Measurements from ENCODE around the gene FBXL4.

FBXL4 gene

GRCh38 chr6:98844244-98845210 lies 103.2 kb downstream of the FBXL4 start:
- no peaks in the 10 kb centered on the region for H3K9me3 ChIP-seq (ENCODE audit: control insufficient read depth, low read depth, low read length)
- H3K4me3 ChIP-seq (ENCODE audit: low read length): peak overlapping the region; percentile 60
- peaks cover 72% of the 10 kb centered on the region for H3K27me3 ChIP-seq (ENCODE audit: control insufficient read depth, insufficient read depth, low read length)
- H3K4me1 ChIP-seq (ENCODE audit: control insufficient read depth, low read depth, low read length): peaks cover 20% of the 10 kb centered on the region
- no peaks in the 10 kb centered on the region for H3K36me3 ChIP-seq (ENCODE audit: control insufficient read depth, low read depth, low read length)
- no peak overlapping the region for H3K27ac ChIP-seq (ENCODE audit: low read length)
- peak overlapping the region; percentile 3 for H3K9ac ChIP-seq (ENCODE audit: low read length)

GRCh38 chr6:98843271-98844243 lies 104.2 kb downstream of the FBXL4 start:
- H3K36me3 ChIP-seq (ENCODE audit: control insufficient read depth, low read depth, low read length): no peaks in the 10 kb centered on the region
- H3K4me1 ChIP-seq (ENCODE audit: control insufficient read depth, low read depth, low read length): peaks cover 20% of the 10 kb centered on the region
- H3K27ac ChIP-seq (ENCODE audit: low read length): no peak overlapping the region
- H3K9ac ChIP-seq (ENCODE audit: low read length): peak overlapping the region; percentile 5
- H3K9me3 ChIP-seq (ENCODE audit: control insufficient read depth, low read depth, low read length): no peaks in the 10 kb centered on the region
- H3K27me3 ChIP-seq (ENCODE audit: control insufficient read depth, insufficient read depth, low read length): peaks cover 82% of the 10 kb centered on the region
- H3K4me3 ChIP-seq (ENCODE audit: low read length): peak overlapping the region; percentile 60

- Histone ChIP-seq H3K4me1 (ENCODE audit: control insufficient read depth, low read depth, low read length) (peaks cover 20% of the 10 kb centered on the region), H3K9ac (ENCODE audit: low read length) (peak overlapping the region; percentile 14), H3K36me3 (ENCODE audit: control insufficient read depth, low read depth, low read length) (no peaks in the 10 kb centered on the region), H3K9me3 (ENCODE audit: control insufficient read depth, low read depth, low read length) (no peaks in the 10 kb centered on the region), H3K4me3 (ENCODE audit: low read length) (peak overlapping the region; percentile 60), H3K27me3 (ENCODE audit: control insufficient read depth, insufficient read depth, low read length) (peaks cover 92% of the 10 kb centered on the region), H3K27ac (ENCODE audit: low read length) (no peak overlapping the region)
Observed at GRCh38 chr6:98842342-98843180, 105.2 kb downstream of the FBXL4 start.

- peaks cover 96% of the 10 kb centered on the region for H3K27me3 ChIP-seq (ENCODE audit: control insufficient read depth, insufficient read depth, low read length)
- no peak overlapping the region for H3K27ac ChIP-seq (ENCODE audit: low read length)
- peak overlapping the region; percentile 60 for H3K4me3 ChIP-seq (ENCODE audit: low read length)
- no peaks in the 10 kb centered on the region for H3K9me3 ChIP-seq (ENCODE audit: control insufficient read depth, low read depth, low read length)
- peaks cover 27% of the 10 kb centered on the region for H3K4me1 ChIP-seq (ENCODE audit: control insufficient read depth, low read depth, low read length)
- no peaks in the 10 kb centered on the region for H3K36me3 ChIP-seq (ENCODE audit: control insufficient read depth, low read depth, low read length)
- peak overlapping the region; percentile 14 for H3K9ac ChIP-seq (ENCODE audit: low read length)
Observed at GRCh38 chr6:98841621-98842341, 106.0 kb downstream of the FBXL4 start.

GRCh38 chr6:98840996-98841513 lies 106.7 kb downstream of the FBXL4 start:
- Histone ChIP-seq H3K27me3 (ENCODE audit: control insufficient read depth, insufficient read depth, low read length) (peaks cover 96% of the 10 kb centered on the region), H3K36me3 (ENCODE audit: control insufficient read depth, low read depth, low read length) (no peaks in the 10 kb centered on the region), H3K9me3 (ENCODE audit: control insufficient read depth, low read depth, low read length) (no peaks in the 10 kb centered on the region), H3K4me1 (ENCODE audit: control insufficient read depth, low read depth, low read length) (peaks cover 29% of the 10 kb centered on the region), H3K4me3 (ENCODE audit: low read length) (peak overlapping the region; percentile 60), H3K9ac (ENCODE audit: low read length) (no peak overlapping the region), H3K27ac (ENCODE audit: low read length) (no peak overlapping the region)

GRCh38 chr6:98840385-98840784 lies 107.4 kb downstream of the FBXL4 start:
- Histone ChIP-seq H3K27ac (ENCODE audit: low read length) (no peak overlapping the region), H3K4me3 (ENCODE audit: low read length) (no peak overlapping the region), H3K4me1 (ENCODE audit: control insufficient read depth, low read depth, low read length) (peaks cover 32% of the 10 kb centered on the region), H3K9me3 (ENCODE audit: control insufficient read depth, low read depth, low read length) (no peaks in the 10 kb centered on the region), H3K27me3 (ENCODE audit: control insufficient read depth, insufficient read depth, low read length) (peaks cover 100% of the 10 kb centered on the region), H3K36me3 (ENCODE audit: control insufficient read depth, low read depth, low read length) (no peaks in the 10 kb centered on the region), H3K9ac (ENCODE audit: low read length) (no peak overlapping the region)

GRCh38 chr6:98839781-98840361 lies 107.9 kb downstream of the FBXL4 start:
- no peak overlapping the region for H3K27ac ChIP-seq (ENCODE audit: low read length)
- H3K4me1 ChIP-seq (ENCODE audit: control insufficient read depth, low read depth, low read length): peaks cover 32% of the 10 kb centered on the region
- H3K27me3 ChIP-seq (ENCODE audit: control insufficient read depth, insufficient read depth, low read length): peaks cover 98% of the 10 kb centered on the region
- no peaks in the 10 kb centered on the region for H3K9me3 ChIP-seq (ENCODE audit: control insufficient read depth, low read depth, low read length)
- H3K4me3 ChIP-seq (ENCODE audit: low read length): peak overlapping the region; percentile 36
- no peak overlapping the region for H3K9ac ChIP-seq (ENCODE audit: low read length)
- H3K36me3 ChIP-seq (ENCODE audit: control insufficient read depth, low read depth, low read length): no peaks in the 10 kb centered on the region

GRCh38 chr6:98838975-98839374 lies 108.8 kb downstream of the FBXL4 start:
- Histone ChIP-seq H3K9ac (ENCODE audit: low read length) (no peak overlapping the region), H3K27me3 (ENCODE audit: control insufficient read depth, insufficient read depth, low read length) (peaks cover 91% of the 10 kb centered on the region), H3K4me1 (ENCODE audit: control insufficient read depth, low read depth, low read length) (peaks cover 23% of the 10 kb centered on the region), H3K27ac (ENCODE audit: low read length) (no peak overlapping the region), H3K4me3 (ENCODE audit: low read length) (no peak overlapping the region), H3K36me3 (ENCODE audit: control insufficient read depth, low read depth, low read length) (no peaks in the 10 kb centered on the region), H3K9me3 (ENCODE audit: control insufficient read depth, low read depth, low read length) (no peaks in the 10 kb centered on the region)

GRCh38 chr6:98838032-98838431 lies 109.7 kb downstream of the FBXL4 start:
- H3K27ac ChIP-seq (ENCODE audit: low read length): no peak overlapping the region
- no peaks in the 10 kb centered on the region for H3K36me3 ChIP-seq (ENCODE audit: control insufficient read depth, low read depth, low read length)
- H3K4me3 ChIP-seq (ENCODE audit: low read length): peak overlapping the region; percentile 67
- H3K27me3 ChIP-seq (ENCODE audit: control insufficient read depth, insufficient read depth, low read length): peaks cover 91% of the 10 kb centered on the region
- peaks cover 26% of the 10 kb centered on the region for H3K4me1 ChIP-seq (ENCODE audit: control insufficient read depth, low read depth, low read length)
- H3K9ac ChIP-seq (ENCODE audit: low read length): no peak overlapping the region
- no peaks in the 10 kb centered on the region for H3K9me3 ChIP-seq (ENCODE audit: control insufficient read depth, low read depth, low read length)
